Measurements from ENCODE around the gene WWP2. TPM values are rescaled to one million over a fixed set of nuclear protein-coding genes. Genes with fewer than 3 reads are reported as not detected.

The WWP2 gene
- total RNA-seq, result 40.7 and 40.9 TPM in 2 replicates

GRCh38 chr16:69761983-69762813 lies at the start of gene WWP2:
Gene WWP2 (plus strand): TSS chr16:69762332. CDS start chr16:69787011, 24,679 bp downstream.
- TF ChIP-seq CTCF (IDR thresholded peaks at IDR 0.05; ENCODE audit: insufficient read depth, low read length, poor library complexity, severe bottlenecking), result no peak
- DNase-seq (ENCODE audit: low read depth), result peak; percentile 41
- Histone ChIP-seq H3K4me3 (ENCODE audit: low read depth, low read length) (peak within 1 kb of the TSS; percentile 97), H3K36me3 (ENCODE audit: control insufficient read depth, insufficient read depth, low read length) (no peaks in the 10 kb centered on the region), H3K27me3 (ENCODE audit: control insufficient read depth, insufficient read depth, low read length) (no peaks in the 10 kb centered on the region)

GRCh38 chr16:69712914-69713581 lies 49.1 kb upstream of the WWP2 start:
- TF ChIP-seq CTCF (IDR thresholded peaks at IDR 0.05; ENCODE audit: insufficient read depth, low read length, poor library complexity, severe bottlenecking), result no peak
- no peak for DNase-seq (ENCODE audit: low read depth)
- Histone ChIP-seq H3K4me3 (ENCODE audit: low read depth, low read length) (no peak overlapping the region), H3K27me3 (ENCODE audit: control insufficient read depth, insufficient read depth, low read length) (no peaks in the 10 kb centered on the region), H3K36me3 (ENCODE audit: control insufficient read depth, insufficient read depth, low read length) (no peaks in the 10 kb centered on the region)

GRCh38 chr16:69717066-69717465 lies 45.1 kb upstream of the WWP2 start:
- H3K4me3 ChIP-seq (ENCODE audit: low read depth, low read length), result no peak overlapping the region
- no peaks in the 10 kb centered on the region for H3K36me3 ChIP-seq (ENCODE audit: control insufficient read depth, insufficient read depth, low read length)
- H3K27me3 ChIP-seq (ENCODE audit: control insufficient read depth, insufficient read depth, low read length), result no peaks in the 10 kb centered on the region
- TF ChIP-seq CTCF (IDR thresholded peaks at IDR 0.05; ENCODE audit: insufficient read depth, low read length, poor library complexity, severe bottlenecking), result no peak
- no peak for DNase-seq (ENCODE audit: low read depth)

GRCh38 chr16:69718111-69718764 lies 43.9 kb upstream of the WWP2 start:
- no peaks in the 10 kb centered on the region for H3K36me3 ChIP-seq (ENCODE audit: control insufficient read depth, insufficient read depth, low read length)
- no peaks in the 10 kb centered on the region for H3K27me3 ChIP-seq (ENCODE audit: control insufficient read depth, insufficient read depth, low read length)
- H3K4me3 ChIP-seq (ENCODE audit: low read depth, low read length), result no peak overlapping the region
- TF ChIP-seq CTCF (IDR thresholded peaks at IDR 0.05; ENCODE audit: insufficient read depth, low read length, poor library complexity, severe bottlenecking), result no peak
- DNase-seq (ENCODE audit: low read depth), result no peak

- no peak for DNase-seq (ENCODE audit: low read depth)
- no peaks in the 10 kb centered on the region for H3K36me3 ChIP-seq (ENCODE audit: control insufficient read depth, insufficient read depth, low read length)
These were observed 41.2 kb upstream of the WWP2 start for GRCh38 chr16:69720822-69721430.

More at GRCh38 chr16:69720822-69721430, 41.2 kb upstream of the WWP2 start:
- H3K27me3 ChIP-seq (ENCODE audit: control insufficient read depth, insufficient read depth, low read length), result no peaks in the 10 kb centered on the region
- no peak overlapping the region for H3K4me3 ChIP-seq (ENCODE audit: low read depth, low read length)
- TF ChIP-seq CTCF (IDR thresholded peaks at IDR 0.05; ENCODE audit: insufficient read depth, low read length, poor library complexity, severe bottlenecking), result no peak

All from kidney epithelial cell (primary cell).